DND-41 (cell line): ENCODE data around the gene LPCAT1.

Experiments used
- ATAC-seq: fragments of 200-7000 bp; cut with Tn5 transposase; 3 replicates; pipeline ENCODE4 v1.9.1; 2021; ENCODE audit warnings: low read depth; ENCODE audit not compliant: insufficient read depth
- DNase-seq: peaks from one replicate; pipeline ENCODE4 v3.0.0-alpha.2; 2020
- H2AFZ ChIP-seq: 2 replicates; pipeline ENCODE4 v1.6.0; 2012; ENCODE audit warnings: low read depth, low read length
- H3K27ac ChIP-seq: 2 replicates; pipeline ENCODE4 v1.5.1; 2012; ENCODE audit warnings: low read length, inconsistent platforms
- H3K27me3 ChIP-seq: fragments of 200-600 bp; sonication (generic); 2 replicates; pipeline ENCODE4 v1.6.0; 2012; ENCODE audit warnings: low read length, mild to moderate bottlenecking, inconsistent platforms; ENCODE audit not compliant: insufficient read depth, poor library complexity
- H3K36me3 ChIP-seq: 2 replicates; pipeline ENCODE4 v1.5.1; 2012; ENCODE audit warnings: low read length, inconsistent platforms; ENCODE audit not compliant: insufficient read depth
- H3K4me1 ChIP-seq: 2 replicates; pipeline ENCODE4 v1.5.1; 2012; ENCODE audit warnings: mild to moderate bottlenecking, low read length; ENCODE audit not compliant: insufficient read depth
- H3K4me2 ChIP-seq: 2 replicates; pipeline ENCODE4 v1.6.0; 2012; ENCODE audit warnings: mild to moderate bottlenecking, moderate library complexity, low read length, inconsistent platforms; ENCODE audit not compliant: insufficient read depth
- H3K4me3 ChIP-seq, 2 experiments: fragments of 200-600 bp in 1 of 2; shearing (Covaris generic) in 1 of 2; 2 replicates each; pipeline ENCODE4 v1.5.1; 2012 to 2016; ENCODE audit warnings: inconsistent platforms in 2 of 2, low read length in 2 of 2, mild to moderate bottlenecking in 2 of 2, low read depth in 1 of 2, moderate library complexity in 1 of 2
- H3K79me2 ChIP-seq: 2 replicates; pipeline ENCODE4 v1.6.0; 2012; ENCODE audit warnings: low read length, inconsistent platforms; ENCODE audit not compliant: insufficient read depth
- H3K9ac ChIP-seq: 2 replicates; pipeline ENCODE4 v1.6.0; 2012; ENCODE audit warnings: low read depth, mild to moderate bottlenecking, inconsistent platforms, low read length, moderate library complexity
- H3K9me3 ChIP-seq: 2 replicates; pipeline ENCODE4 v1.5.1; 2012; ENCODE audit warnings: low read length, moderate library complexity, mild to moderate bottlenecking, inconsistent platforms; ENCODE audit not compliant: insufficient read depth, severe bottlenecking
- H4K20me1 ChIP-seq: 2 replicates; pipeline ENCODE4 v1.6.0; 2012; ENCODE audit warnings: low read length; ENCODE audit not compliant: insufficient read depth
- CTCF ChIP-seq: IDR thresholded peaks from 2 replicates; pipeline ENCODE4 v1.5.1; 2012; ENCODE audit warnings: borderline replicate concordance, low read length, moderate library complexity, mild to moderate bottlenecking; ENCODE audit not compliant: poor library complexity, severe bottlenecking; ENCODE audit errors: extremely low read depth
- EZH2 ChIP-seq: IDR thresholded peaks from 3 replicates; pipeline ENCODE4 v1.6.1; 2012; ENCODE audit warnings: borderline replicate concordance, low read depth, mild to moderate bottlenecking, moderate library complexity, low read length, inconsistent platforms; ENCODE audit not compliant: severe bottlenecking

The LPCAT1 gene

GRCh38 chr5:1416856-1417469, 106.8 kb downstream of the LPCAT1 start:
- Histone ChIP-seq H2AFZ (no peak overlapping the region), H3K79me2 (no peaks in the 10 kb centered on the region), H3K4me1 (no peaks in the 10 kb centered on the region), H3K27ac (no peak overlapping the region), H3K36me3 (no peaks in the 10 kb centered on the region), H3K27me3 (no peaks in the 10 kb centered on the region), H3K4me3 (no peak overlapping the region), H3K4me2 (no peak overlapping the region), H3K9ac (no peak overlapping the region), H4K20me1 (no peaks in the 10 kb centered on the region; the same call in 1 of the 2 replicates), H3K9me3 (no peaks in the 10 kb centered on the region)
- DNase-seq (no peak), ATAC-seq (no peak)
- no peak for TF ChIP-seq EZH2
- no peak for TF ChIP-seq CTCF

- DNase-seq (no peak), ATAC-seq (no peak)
- Histone ChIP-seq H3K4me2 (no peak overlapping the region), H2AFZ (no peak overlapping the region), H4K20me1 (no peaks in the 10 kb centered on the region; the same call in 1 of the 2 replicates), H3K36me3 (no peaks in the 10 kb centered on the region), H3K4me3 (no peak overlapping the region), H3K9ac (no peak overlapping the region), H3K27ac (no peak overlapping the region), H3K79me2 (no peaks in the 10 kb centered on the region), H3K27me3 (no peaks in the 10 kb centered on the region), H3K4me1 (no peaks in the 10 kb centered on the region), H3K9me3 (no peaks in the 10 kb centered on the region)
- TF ChIP-seq EZH2 (no peak), CTCF (no peak)
Measured at GRCh38 chr5:1415626-1416360, 108.0 kb downstream of the LPCAT1 start.

- Histone ChIP-seq H3K27ac (no peak overlapping the region), H2AFZ (no peak overlapping the region), H4K20me1 (no peaks in the 10 kb centered on the region; the same call in 1 of the 2 replicates), H3K4me2 (no peak overlapping the region), H3K9me3 (no peaks in the 10 kb centered on the region), H3K4me3 (no peak overlapping the region), H3K9ac (no peak overlapping the region), H3K4me1 (no peaks in the 10 kb centered on the region), H3K79me2 (no peaks in the 10 kb centered on the region), H3K36me3 (no peaks in the 10 kb centered on the region), H3K27me3 (no peaks in the 10 kb centered on the region)
- TF ChIP-seq EZH2 (no peak), CTCF (no peak)
- ATAC-seq (no peak), DNase-seq (no peak)
Measured at GRCh38 chr5:1415059-1415425, 108.7 kb downstream of the LPCAT1 start.
